H9 (cell line): Measurements from ENCODE around the gene MAGI1. TPM values are rescaled to one million over a fixed set of nuclear protein-coding genes. Genes with fewer than 3 reads are reported as not detected.

ENCODE experiments used
- DNase-seq: peaks from one replicate; pipeline ENCODE4 v3.0.0-alpha.2; 2017
- H2AFZ ChIP-seq: one replicate; pipeline ENCODE4 v1.6.1; 2013; ENCODE audit warnings: mild to moderate bottlenecking, low read length, control low read depth, moderate library complexity
- H2AK5ac ChIP-seq: 2 replicates; pipeline ENCODE4 v1.6.1; 2013; ENCODE audit warnings: low read length, control low read depth, mixed read lengths; ENCODE audit not compliant: insufficient read length
- H2BK120ac ChIP-seq: one replicate; pipeline ENCODE4 v1.6.1; 2013; ENCODE audit warnings: low read depth, mild to moderate bottlenecking, low read length, control low read depth, inconsistent platforms; ENCODE audit not compliant: poor library complexity, severe bottlenecking
- H2BK12ac ChIP-seq: 2 replicates; pipeline ENCODE4 v1.6.1; 2013; ENCODE audit warnings: low read length, control low read depth, mixed read lengths, low read depth; ENCODE audit not compliant: insufficient read length
- H2BK15ac ChIP-seq: 2 replicates; pipeline ENCODE4 v1.6.1; 2013; ENCODE audit warnings: low read depth, low read length, control low read depth
- H2BK20ac ChIP-seq: one replicate; pipeline ENCODE4 v1.6.1; 2013; ENCODE audit warnings: low read depth, mild to moderate bottlenecking, low read length, control low read depth, inconsistent platforms; ENCODE audit not compliant: poor library complexity, severe bottlenecking
- H2BK5ac ChIP-seq: 2 replicates; pipeline ENCODE4 v1.6.1; 2013; ENCODE audit warnings: low read length, control low read depth, mixed read lengths; ENCODE audit not compliant: insufficient read length
- H3K14ac ChIP-seq: 2 replicates; pipeline ENCODE4 v1.6.1; 2013; ENCODE audit warnings: low read length, control low read depth; ENCODE audit not compliant: insufficient read depth
- H3K18ac ChIP-seq: 2 replicates; pipeline ENCODE4 v1.6.1; 2013; ENCODE audit warnings: low read depth, mild to moderate bottlenecking, mixed read lengths, low read length, control low read depth; ENCODE audit not compliant: insufficient read length
- H3K23ac ChIP-seq: 2 replicates; pipeline ENCODE4 v1.6.1; 2013; ENCODE audit warnings: low read length, control low read depth, mixed read lengths, low read depth; ENCODE audit not compliant: insufficient read length
- H3K23me2 ChIP-seq: 2 replicates; pipeline ENCODE4 v1.6.1; 2013; ENCODE audit warnings: low read depth, mild to moderate bottlenecking, mixed read lengths, low read length, control low read depth; ENCODE audit not compliant: insufficient read length, poor library complexity, severe bottlenecking
- H3K27ac ChIP-seq: 2 replicates; pipeline ENCODE4 v1.5.1; 2013; ENCODE audit warnings: low read length, control low read depth, mixed read lengths, low read depth; ENCODE audit not compliant: insufficient read length
- H3K27me3 ChIP-seq: 2 replicates; pipeline ENCODE4 v1.6.1; 2013; ENCODE audit warnings: low read length, control low read depth, inconsistent platforms; ENCODE audit not compliant: insufficient read depth
- H3K4ac ChIP-seq: 2 replicates; pipeline ENCODE4 v1.6.1; 2013; ENCODE audit warnings: low read depth, mild to moderate bottlenecking, control low read depth, inconsistent platforms, low read length, moderate library complexity
- H3K4me1 ChIP-seq: 2 replicates; pipeline ENCODE4 v1.6.1; 2013; ENCODE audit warnings: low read length, control low read depth, inconsistent platforms; ENCODE audit not compliant: insufficient read depth
- H3K4me2 ChIP-seq: 2 replicates; pipeline ENCODE4 v1.6.1; 2013; ENCODE audit warnings: low read length, control low read depth, mixed read lengths; ENCODE audit not compliant: insufficient read length, insufficient read depth
- H3K56ac ChIP-seq: 2 replicates; pipeline ENCODE4 v1.6.1; 2013; ENCODE audit warnings: low read depth, mild to moderate bottlenecking, mixed read lengths, low read length, control low read depth; ENCODE audit not compliant: insufficient read length
- H3K79me1 ChIP-seq: 2 replicates; pipeline ENCODE4 v1.6.1; 2013; ENCODE audit warnings: low read depth, mild to moderate bottlenecking, moderate library complexity, low read length, control low read depth, inconsistent platforms; ENCODE audit not compliant: insufficient read depth, poor library complexity, severe bottlenecking
- H3K79me2 ChIP-seq: 2 replicates; pipeline ENCODE4 v1.6.1; 2013; ENCODE audit warnings: low read length, control low read depth, inconsistent platforms; ENCODE audit not compliant: insufficient read depth
- H3K9ac ChIP-seq: 2 replicates; pipeline ENCODE4 v1.6.1; 2013; ENCODE audit warnings: low read length, control low read depth, mixed read lengths; ENCODE audit not compliant: insufficient read length; ENCODE audit errors: extremely low read depth
- H3K9me3 ChIP-seq: one replicate; pipeline ENCODE4 v1.6.1; 2013; ENCODE audit warnings: low read depth, low read length, inconsistent platforms; ENCODE audit not compliant: control insufficient read depth
- H3T11ph ChIP-seq: one replicate; pipeline ENCODE4 v1.6.1; 2013; ENCODE audit warnings: mild to moderate bottlenecking, low read length, control low read depth, inconsistent platforms
- H4K20me1 ChIP-seq: one replicate; pipeline ENCODE4 v1.6.1; 2013; ENCODE audit not compliant: control insufficient read depth, insufficient read length, insufficient read depth
- H4K5ac ChIP-seq: 2 replicates; pipeline ENCODE4 v1.6.1; 2013; ENCODE audit warnings: low read depth, mild to moderate bottlenecking, mixed read lengths, low read length, control low read depth; ENCODE audit not compliant: insufficient read length
- H4K8ac ChIP-seq: replicated peaks from 2 replicates; pipeline ENCODE4 v1.6.1; 2013; ENCODE audit warnings: low read length, control low read depth, mixed read lengths, low read depth; ENCODE audit not compliant: insufficient read length
- H4K91ac ChIP-seq: 2 replicates; pipeline ENCODE4 v1.6.1; 2013; ENCODE audit warnings: low read depth, mild to moderate bottlenecking, moderate library complexity, mixed read lengths, low read length, control low read depth; ENCODE audit not compliant: insufficient read length
- H3K27ac Mint-ChIP-seq, 3 experiments: 2 replicates in 2 of 3; 3 replicates in 1 of 3; pipeline ENCODE4 v1.8.0; 2020 to 2021; ENCODE audit warnings: mixed read lengths in 3 of 3, mild to moderate bottlenecking in 1 of 3, moderate library complexity in 1 of 3
- H3K27me3 Mint-ChIP-seq: 2 replicates; pipeline ENCODE4 v1.8.0; 2021; ENCODE audit warnings: low read depth, mild to moderate bottlenecking, moderate library complexity, mixed read lengths
- H3K36me3 Mint-ChIP-seq, 3 experiments: 2 replicates in 2 of 3; 3 replicates in 1 of 3; pipeline ENCODE4 v1.8.0; 2020 to 2021; ENCODE audit warnings: low read depth in 3 of 3, mixed read lengths in 3 of 3; ENCODE audit not compliant: insufficient read depth in 1 of 3
- H3K4me1 Mint-ChIP-seq, 2 experiments: 2 replicates each; pipeline ENCODE4 v1.8.0; 2020; ENCODE audit warnings: mixed read lengths in 2 of 2
- H3K4me3 Mint-ChIP-seq, 2 experiments: 2 replicates in 1 of 2; 3 replicates in 1 of 2; pipeline ENCODE4 v1.8.0; 2020 to 2021; ENCODE audit warnings: mild to moderate bottlenecking in 2 of 2, mixed read lengths in 2 of 2, moderate library complexity in 1 of 2
- H3K9me3 Mint-ChIP-seq, 2 experiments: 2 replicates in 1 of 2; 3 replicates in 1 of 2; pipeline ENCODE4 v1.8.0; 2020; ENCODE audit warnings: mild to moderate bottlenecking in 2 of 2, mixed read lengths in 2 of 2, moderate library complexity in 1 of 2
- WGBS: extraction: QIAGEN DNeasy Blood & Tissue Kit; methylation state at CpG from one replicate; pipeline ENCODE4 v1.1.7; 2013; ENCODE audit warnings: missing lambda C conversion rate, low lambda C conversion rate, mixed read lengths; ENCODE audit not compliant: insufficient read length; ENCODE audit errors: extremely low coverage; 5-methylcytosine and 5-hydroxymethylcytosine counted together
- total RNA-seq: library from RNA; stranded (reverse); gene quantifications from 2 replicates; pipeline ENCODE4 v1.2.1, GENCODE V29; 2021
- TF ChIP-seq, protein P1 (sequence below): fragments of 200-600 bp; sonication (generic); conservative IDR thresholded peaks from 3 replicates; pipeline ENCODE4 v1.8.0; 2021; ENCODE audit warnings: antibody characterized with exemption, mild to moderate bottlenecking

MAGI1 gene
- total RNA-seq, 1 experiment from 2014 or later, result 65.7 TPM

DNA sequence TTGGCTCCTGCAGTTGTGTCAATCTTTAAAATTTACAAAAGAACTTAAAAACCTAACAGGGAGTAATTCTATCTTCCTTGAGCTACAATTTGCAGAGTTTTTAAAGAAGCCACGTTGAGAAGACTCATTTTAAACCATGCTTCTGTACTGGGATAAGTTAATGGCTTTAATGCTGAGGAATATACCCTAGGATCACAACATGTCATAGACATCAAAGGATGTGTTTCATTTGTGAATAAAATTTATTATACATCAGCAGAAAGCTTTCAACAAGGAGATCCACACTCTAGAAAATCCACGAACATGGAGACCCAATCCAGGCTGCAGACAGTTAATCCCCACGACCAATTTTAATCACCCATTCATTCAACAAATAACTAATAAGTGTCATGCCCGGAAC lies 297.2 kb downstream of the MAGI1 start:
- H3K9me3 Mint-ChIP-seq, result no peaks in the 10 kb centered on the region
- H2AK5ac ChIP-seq, result no peak overlapping the region
- no peak overlapping the region for H4K91ac ChIP-seq
- H3K14ac ChIP-seq, result no peak overlapping the region
- H3K27me3 Mint-ChIP-seq, result no peaks in the 10 kb centered on the region
- H2BK12ac ChIP-seq, result no peak overlapping the region
- no peak overlapping the region for H3K18ac ChIP-seq
- no peak overlapping the region for H3K56ac ChIP-seq
- peaks cover 9 to 15% of the 10 kb centered on the region in 2 experiments for H3K4me1 Mint-ChIP-seq
- DNase-seq, result no peak
- no peaks in the 10 kb centered on the region for H3K27me3 ChIP-seq
- H3K9ac ChIP-seq, result no peak overlapping the region
- H2AFZ ChIP-seq, result no peak overlapping the region
- H2BK5ac ChIP-seq, result no peak overlapping the region
- H3K27ac Mint-ChIP-seq, result no peak overlapping the region; a peak in 1 of 7 replicates
- no peaks in the 10 kb centered on the region for H3K4me1 ChIP-seq
- H4K20me1 ChIP-seq, result no peaks in the 10 kb centered on the region
- no peak overlapping the region for H2BK120ac ChIP-seq
- H3K9me3 ChIP-seq, result no peaks in the 10 kb centered on the region
- H3T11ph ChIP-seq, result no peak overlapping the region
- TF ChIP-seq, protein P1, sequence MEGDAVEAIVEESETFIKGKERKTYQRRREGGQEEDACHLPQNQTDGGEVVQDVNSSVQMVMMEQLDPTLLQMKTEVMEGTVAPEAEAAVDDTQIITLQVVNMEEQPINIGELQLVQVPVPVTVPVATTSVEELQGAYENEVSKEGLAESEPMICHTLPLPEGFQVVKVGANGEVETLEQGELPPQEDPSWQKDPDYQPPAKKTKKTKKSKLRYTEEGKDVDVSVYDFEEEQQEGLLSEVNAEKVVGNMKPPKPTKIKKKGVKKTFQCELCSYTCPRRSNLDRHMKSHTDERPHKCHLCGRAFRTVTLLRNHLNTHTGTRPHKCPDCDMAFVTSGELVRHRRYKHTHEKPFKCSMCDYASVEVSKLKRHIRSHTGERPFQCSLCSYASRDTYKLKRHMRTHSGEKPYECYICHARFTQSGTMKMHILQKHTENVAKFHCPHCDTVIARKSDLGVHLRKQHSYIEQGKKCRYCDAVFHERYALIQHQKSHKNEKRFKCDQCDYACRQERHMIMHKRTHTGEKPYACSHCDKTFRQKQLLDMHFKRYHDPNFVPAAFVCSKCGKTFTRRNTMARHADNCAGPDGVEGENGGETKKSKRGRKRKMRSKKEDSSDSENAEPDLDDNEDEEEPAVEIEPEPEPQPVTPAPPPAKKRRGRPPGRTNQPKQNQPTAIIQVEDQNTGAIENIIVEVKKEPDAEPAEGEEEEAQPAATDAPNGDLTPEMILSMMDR, result no peak
- WGBS, result no CpG with 5 or more reads among the region's 4 CpGs
- H3K23me2 ChIP-seq, result no peaks in the 10 kb centered on the region
- H4K8ac ChIP-seq, result no peak overlapping the region
- no peak overlapping the region for H3K23ac ChIP-seq
- no peak overlapping the region for H4K5ac ChIP-seq
- no peak overlapping the region for H2BK20ac ChIP-seq
- H3K79me1 ChIP-seq, result no peaks in the 10 kb centered on the region
- no peak overlapping the region for H3K4ac ChIP-seq
- no peak overlapping the region for H3K4me3 Mint-ChIP-seq
- no peak overlapping the region for H3K27ac ChIP-seq
- H3K79me2 ChIP-seq, result no peaks in the 10 kb centered on the region
- no peak overlapping the region for H2BK15ac ChIP-seq
- H3K4me2 ChIP-seq, result no peak overlapping the region
- H3K36me3 Mint-ChIP-seq, result no peaks in the 10 kb centered on the region
